Measurements from ENCODE around the gene TMPO.
"Not testable (repeated sequence)": the region's sequence is repeated elsewhere in the genome, so short reads cannot be mapped to it uniquely, and the experiment has no call there.

The TMPO gene

GRCh38 chr12:98511806-98512205, 3.6 kb upstream of the TMPO start:
- DNase-seq, result not testable (repeated sequence)

GRCh38 chr12:98513379-98514322, 1.7 kb upstream of the TMPO start:
- DNase-seq, result no peak

GRCh38 chr12:98514982-98515286, 456 bp upstream of the TMPO start:
- no peak for DNase-seq

- peak; percentile 96 for DNase-seq
These were observed 902 bp downstream of the TMPO start for GRCh38 chr12:98516111-98516873.

GRCh38 chr12:98519257-98519907, 4.0 kb downstream of the TMPO start:
- no peak for DNase-seq

- DNase-seq, result no peak
These were observed 14.7 kb downstream of the TMPO start for GRCh38 chr12:98530068-98530467.

GRCh38 chr12:98532687-98533304, 17.4 kb downstream of the TMPO start:
- peak; percentile 56 for DNase-seq

- no peak for DNase-seq
These were observed 18.4 kb downstream of the TMPO start for GRCh38 chr12:98533723-98534251.

GRCh38 chr12:98538031-98538430, 22.6 kb downstream of the TMPO start:
- no peak for DNase-seq

- no peak for DNase-seq
These were observed 28.3 kb downstream of the TMPO start for GRCh38 chr12:98543701-98544100.

- DNase-seq, result no peak
These were observed 29.4 kb downstream of the TMPO start for GRCh38 chr12:98544751-98545150.

GRCh38 chr12:98549371-98550110, 34.2 kb downstream of the TMPO start:
- peak; percentile 12 for DNase-seq

- no peak for DNase-seq
These were observed 36.4 kb downstream of the TMPO start for GRCh38 chr12:98551787-98552186.

- not testable (repeated sequence) for DNase-seq
These were observed 42.7 kb downstream of the TMPO start for GRCh38 chr12:98558097-98558496.

- no peak for DNase-seq
These were observed 44.3 kb downstream of the TMPO start for GRCh38 chr12:98559666-98560065.

GRCh38 chr12:98561846-98562245, 46.5 kb downstream of the TMPO start:
- no peak for DNase-seq

GRCh38 chr12:98572010-98572409, 56.6 kb downstream of the TMPO start:
- no peak for DNase-seq

GRCh38 chr12:98574110-98574509, 58.7 kb downstream of the TMPO start:
- DNase-seq, result no peak

- no peak for DNase-seq
These were observed 59.6 kb downstream of the TMPO start for GRCh38 chr12:98575013-98575412.

GRCh38 chr12:98576795-98577194, 61.4 kb downstream of the TMPO start:
- not testable (repeated sequence) for DNase-seq

- DNase-seq, result no peak
These were observed 63.0 kb downstream of the TMPO start for GRCh38 chr12:98578392-98578791.

- no peak for DNase-seq
These were observed 63.4 kb downstream of the TMPO start for GRCh38 chr12:98578821-98579220.

All from activated CD4-positive, alpha-beta T cell treated with anti-CD3 and anti-CD28 coated beads, Interleukin-2, amount 50 U/mL, for 16 hours (primary cell).